22Rv1 (cell line): Measurements from ENCODE around the gene SLC13A4.

Experiments used
- H3K27ac ChIP-seq: fragments of 450-650 bp; 2 replicates; pipeline ENCODE4 v1.5.1; 2017
- CTCF ChIP-seq: fragments of 450-650 bp; IDR thresholded peaks from 2 replicates; pipeline ENCODE4 v1.5.1; 2017; ENCODE audit warnings: mild to moderate bottlenecking
- ZFX ChIP-seq: fragments of 450-650 bp; IDR thresholded peaks from 2 replicates; pipeline ENCODE4 v1.6.1; 2017; ENCODE audit warnings: antibody characterized with exemption, borderline replicate concordance

The SLC13A4 gene

GRCh38 chr7:135682191-135682590, 45.8 kb downstream of the SLC13A4 start:
- TF ChIP-seq ZFX (no peak), CTCF (no peak)
- H3K27ac ChIP-seq = no peak overlapping the region

- no peak overlapping the region for H3K27ac ChIP-seq
- no peak for TF ChIP-seq CTCF
- no peak for TF ChIP-seq ZFX
Observed at GRCh38 chr7:135681762-135682161, 46.2 kb downstream of the SLC13A4 start.

GRCh38 chr7:135678612-135679575, 49.1 kb downstream of the SLC13A4 start:
- no peak for TF ChIP-seq CTCF
- TF ChIP-seq ZFX = no peak
- H3K27ac ChIP-seq = no peak overlapping the region

GRCh38 chr7:135673360-135673706, 54.7 kb downstream of the SLC13A4 start:
- H3K27ac ChIP-seq = no peak overlapping the region

GRCh38 chr7:135672560-135673359, 55.2 kb downstream of the SLC13A4 start:
- no peak overlapping the region for H3K27ac ChIP-seq
- TF ChIP-seq ZFX (no peak), CTCF (peak; percentile 95)

More at GRCh38 chr7:135673360-135673706, 54.7 kb downstream of the SLC13A4 start:
- TF ChIP-seq CTCF (no peak), ZFX (no peak)

- H3K27ac ChIP-seq = no peak overlapping the region
- TF ChIP-seq CTCF (no peak), ZFX (no peak)
Observed at GRCh38 chr7:135670179-135670578, 57.8 kb downstream of the SLC13A4 start.
